ENCODE measurements around the gene NPIPB6.
A peak's percentile ranks its signal among the peaks of the same experiment; 100 is the strongest.
"Not testable (repeated sequence)": the region's sequence is repeated elsewhere in the genome, so short reads cannot be mapped to it uniquely, and the experiment has no call there.

NPIPB6 gene

GRCh38 chr16:28363408-28363807 is at the start of gene NPIPB6:
Gene NPIPB6 (minus strand): TSS chr16:28363508. CDS start chr16:28362822, 686 bp downstream.
- DNase-seq (ENCODE audit: low spot score): not testable (repeated sequence)

- not testable (repeated sequence) for DNase-seq (ENCODE audit: low spot score)
Measured at GRCh38 chr16:28403220-28404072, 40.1 kb upstream of the NPIPB6 start, which contains the start of gene EIF3CL. Gene EIF3CL (minus strand): TSS chr16:28403841. CDS start chr16:28403618, 223 bp downstream.

- DNase-seq (ENCODE audit: low spot score): not testable (repeated sequence)
Measured at GRCh38 chr16:28392054-28392453, 28.7 kb upstream of the NPIPB6 start.

GRCh38 chr16:28382177-28382867 is 19.0 kb upstream of the NPIPB6 start:
- not testable (repeated sequence) for DNase-seq (ENCODE audit: low spot score)

- not testable (repeated sequence) for DNase-seq (ENCODE audit: low spot score)
Measured at GRCh38 chr16:28377822-28378221, 14.5 kb upstream of the NPIPB6 start.

- not testable (repeated sequence) for DNase-seq (ENCODE audit: low spot score)
Measured at GRCh38 chr16:28377108-28377625, 13.9 kb upstream of the NPIPB6 start.

- DNase-seq (ENCODE audit: low spot score): peak; percentile 1
Measured at GRCh38 chr16:28375115-28375514, 11.8 kb upstream of the NPIPB6 start.

- DNase-seq (ENCODE audit: low spot score): not testable (repeated sequence)
Measured at GRCh38 chr16:28374281-28374680, 11.0 kb upstream of the NPIPB6 start.

GRCh38 chr16:28367926-28368325 is 4.6 kb upstream of the NPIPB6 start:
- DNase-seq (ENCODE audit: low spot score): not testable (repeated sequence)

- DNase-seq (ENCODE audit: low spot score): not testable (repeated sequence)
Measured at GRCh38 chr16:28364268-28365173, 1.2 kb upstream of the NPIPB6 start.

GRCh38 chr16:28362600-28362999 is 708 bp downstream of the NPIPB6 start:
- not testable (repeated sequence) for DNase-seq (ENCODE audit: low spot score)

GRCh38 chr16:28338230-28338629 is 25.1 kb downstream of the NPIPB6 start:
- not testable (repeated sequence) for DNase-seq (ENCODE audit: low spot score)

GRCh38 chr16:28336940-28337710 is 26.2 kb downstream of the NPIPB6 start:
- DNase-seq (ENCODE audit: low spot score): not testable (repeated sequence)

- not testable (repeated sequence) for DNase-seq (ENCODE audit: low spot score)
Measured at GRCh38 chr16:28335678-28336077, 27.6 kb downstream of the NPIPB6 start.

- DNase-seq (ENCODE audit: low spot score): not testable (repeated sequence)
Measured at GRCh38 chr16:28332632-28333031, 30.7 kb downstream of the NPIPB6 start.

- DNase-seq (ENCODE audit: low spot score): not testable (repeated sequence)
Measured at GRCh38 chr16:28330981-28331380, 32.3 kb downstream of the NPIPB6 start.

- DNase-seq (ENCODE audit: low spot score): not testable (repeated sequence)
Measured at GRCh38 chr16:28330232-28330631, 33.1 kb downstream of the NPIPB6 start.

GRCh38 chr16:28326881-28327610 is 36.3 kb downstream of the NPIPB6 start:
- DNase-seq (ENCODE audit: low spot score): peak; percentile 60

- DNase-seq (ENCODE audit: low spot score): no peak
Measured at GRCh38 chr16:28324887-28325279, 38.4 kb downstream of the NPIPB6 start.

All from activated CD4-positive, alpha-beta T cell treated with anti-CD3 and anti-CD28 coated beads, Interleukin-2, Interleukin-4, amounts not matched to agents 100 ng/mL and 50 ng/mL, durations not matched to agents 16 hours and 8 hours (primary cell).